Measurements from ENCODE around the gene FUOM. TPM values are rescaled to one million over a fixed set of nuclear protein-coding genes. Genes with fewer than 3 reads are reported as not detected.

The FUOM gene
- total RNA-seq, 1 experiment from 2014 or later, result 41.8 TPM

GRCh38 chr10:133347710-133348517, 9.9 kb downstream of the FUOM start:
- Histone ChIP-seq H3K9me3 (ENCODE audit: control insufficient read depth, low read depth, low read length) (no peaks in the 10 kb centered on the region), H2AK5ac (ENCODE audit: insufficient read length, low read length) (no peak overlapping the region), H2BK120ac (ENCODE audit: low read depth, low read length, poor library complexity, severe bottlenecking) (no peak overlapping the region), H2BK12ac (ENCODE audit: insufficient read length, low read depth, low read length) (no peak overlapping the region), H3K9ac (ENCODE audit: extremely low read depth, insufficient read length, low read length) (no peak overlapping the region), H4K20me1 (ENCODE audit: control insufficient read depth, insufficient read depth, insufficient read length) (no peaks in the 10 kb centered on the region), H3K4me1 (ENCODE audit: insufficient read depth, low read length) (peaks cover 2% of the 10 kb centered on the region; the same call in 1 of the 2 replicates), H4K8ac (replicated peaks; ENCODE audit: insufficient read length, low read depth, low read length) (no peak overlapping the region), H2BK15ac (ENCODE audit: low read depth, low read length) (no peak overlapping the region), H4K91ac (ENCODE audit: insufficient read length, low read depth, low read length) (no peak overlapping the region), H3K4me2 (ENCODE audit: insufficient read depth, insufficient read length, low read length) (no peak overlapping the region), H2BK20ac (ENCODE audit: low read depth, low read length, poor library complexity, severe bottlenecking) (no peak overlapping the region), H2AFZ (ENCODE audit: low read length) (no peak overlapping the region), H3K27ac (ENCODE audit: insufficient read length, low read depth, low read length) (no peak overlapping the region), H3K4ac (ENCODE audit: low read depth, low read length) (no peak overlapping the region), H3K23ac (ENCODE audit: insufficient read length, low read depth, low read length) (no peak overlapping the region), H3K27me3 (ENCODE audit: insufficient read depth, low read length) (no peaks in the 10 kb centered on the region; the same call in 1 of the 2 replicates), H3K79me1 (ENCODE audit: insufficient read depth, low read depth, low read length, poor library complexity, severe bottlenecking) (no peaks in the 10 kb centered on the region), H3K18ac (ENCODE audit: insufficient read length, low read depth, low read length) (no peak overlapping the region), H4K5ac (ENCODE audit: insufficient read length, low read depth, low read length) (no peak overlapping the region), H3K23me2 (ENCODE audit: insufficient read length, low read depth, low read length, poor library complexity, severe bottlenecking) (no peaks in the 10 kb centered on the region), H3K14ac (ENCODE audit: insufficient read depth, low read length) (no peak overlapping the region), H3K79me2 (ENCODE audit: insufficient read depth, low read length) (no peaks in the 10 kb centered on the region), H3T11ph (ENCODE audit: low read length) (no peak overlapping the region), H2BK5ac (ENCODE audit: insufficient read length, low read length) (no peak overlapping the region), H3K56ac (ENCODE audit: insufficient read length, low read depth, low read length) (no peak overlapping the region)
- H3K9me3 Mint-ChIP-seq, result no peaks in the 10 kb centered on the region; a peak in 1 of 5 replicates
- H3K27me3 Mint-ChIP-seq (ENCODE audit: low read depth), result peaks cover 25% of the 10 kb centered on the region
- no peak overlapping the region for H3K27ac Mint-ChIP-seq
- TF ChIP-seq, protein P1, sequence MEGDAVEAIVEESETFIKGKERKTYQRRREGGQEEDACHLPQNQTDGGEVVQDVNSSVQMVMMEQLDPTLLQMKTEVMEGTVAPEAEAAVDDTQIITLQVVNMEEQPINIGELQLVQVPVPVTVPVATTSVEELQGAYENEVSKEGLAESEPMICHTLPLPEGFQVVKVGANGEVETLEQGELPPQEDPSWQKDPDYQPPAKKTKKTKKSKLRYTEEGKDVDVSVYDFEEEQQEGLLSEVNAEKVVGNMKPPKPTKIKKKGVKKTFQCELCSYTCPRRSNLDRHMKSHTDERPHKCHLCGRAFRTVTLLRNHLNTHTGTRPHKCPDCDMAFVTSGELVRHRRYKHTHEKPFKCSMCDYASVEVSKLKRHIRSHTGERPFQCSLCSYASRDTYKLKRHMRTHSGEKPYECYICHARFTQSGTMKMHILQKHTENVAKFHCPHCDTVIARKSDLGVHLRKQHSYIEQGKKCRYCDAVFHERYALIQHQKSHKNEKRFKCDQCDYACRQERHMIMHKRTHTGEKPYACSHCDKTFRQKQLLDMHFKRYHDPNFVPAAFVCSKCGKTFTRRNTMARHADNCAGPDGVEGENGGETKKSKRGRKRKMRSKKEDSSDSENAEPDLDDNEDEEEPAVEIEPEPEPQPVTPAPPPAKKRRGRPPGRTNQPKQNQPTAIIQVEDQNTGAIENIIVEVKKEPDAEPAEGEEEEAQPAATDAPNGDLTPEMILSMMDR (conservative IDR thresholded peaks at IDR 0.05), result no peak
- no peak for DNase-seq
- no peak overlapping the region for H3K4me3 Mint-ChIP-seq
- H3K4me1 Mint-ChIP-seq, result peaks cover 11 to 35% of the 10 kb centered on the region in 2 experiments
- H3K36me3 Mint-ChIP-seq (ENCODE audit: insufficient read depth in 1 of 3, low read depth in 3 of 3), result no peaks in the 10 kb centered on the region; a peak in 1 of 7 replicates
- WGBS (ENCODE audit: extremely low coverage, insufficient read length, low lambda C conversion rate), result no CpG with 5 or more reads among the region's 16 CpGs
